ENCODE measurements around the gene PPME1. TPM values are rescaled to one million over a fixed set of nuclear protein-coding genes. Genes with fewer than 3 reads are reported as not detected.

PPME1 gene
- total RNA-seq, 1 donor from 2014 or later, result 401 TPM

GRCh38 chr11:74162681-74163467 is 8.2 kb upstream of the PPME1 start:
- Histone ChIP-seq H3K4me3 (ENCODE audit: insufficient read depth, low read depth, low read length) (no peak overlapping the region), H3K27me3 (ENCODE audit: insufficient read depth, low read length) (no peaks in the 10 kb centered on the region), H3K4me2 (ENCODE audit: low read length) (no peak overlapping the region), H3K79me2 (ENCODE audit: insufficient read depth, low read length) (peaks cover 16% of the 10 kb centered on the region), H3K9me3 (ENCODE audit: insufficient read depth, low read depth, low read length) (no peaks in the 10 kb centered on the region), H4K20me1 (ENCODE audit: insufficient read depth, low read length) (no peaks in the 10 kb centered on the region), H3K36me3 (ENCODE audit: insufficient read depth, low read length) (peaks cover 15% of the 10 kb centered on the region), H3K9ac (ENCODE audit: low read length) (no peak overlapping the region), H2AFZ (ENCODE audit: low read depth, low read length) (no peak overlapping the region), H3K4me1 (ENCODE audit: insufficient read depth, low read length) (no peaks in the 10 kb centered on the region), H3K27ac (ENCODE audit: low read depth, low read length) (no peak overlapping the region)
- Mint-ChIP-seq H3K36me3 (ENCODE audit: low read depth, unreplicated experiment) (peaks cover 3% of the 10 kb centered on the region), H3K27me3 (ENCODE audit: low read depth, unreplicated experiment) (no peaks in the 10 kb centered on the region), H3K27ac (ENCODE audit: unreplicated experiment) (no peak overlapping the region), H3K9me3 (ENCODE audit: unreplicated experiment) (no peaks in the 10 kb centered on the region), H3K4me3 (ENCODE audit: unreplicated experiment) (no peak overlapping the region), H3K4me1 (ENCODE audit: low read depth, unreplicated experiment) (no peaks in the 10 kb centered on the region)
- DNase-seq (ENCODE audit: low read depth) (no peak), FAIRE-seq (no peak)
- TF ChIP-seq, protein P1, sequence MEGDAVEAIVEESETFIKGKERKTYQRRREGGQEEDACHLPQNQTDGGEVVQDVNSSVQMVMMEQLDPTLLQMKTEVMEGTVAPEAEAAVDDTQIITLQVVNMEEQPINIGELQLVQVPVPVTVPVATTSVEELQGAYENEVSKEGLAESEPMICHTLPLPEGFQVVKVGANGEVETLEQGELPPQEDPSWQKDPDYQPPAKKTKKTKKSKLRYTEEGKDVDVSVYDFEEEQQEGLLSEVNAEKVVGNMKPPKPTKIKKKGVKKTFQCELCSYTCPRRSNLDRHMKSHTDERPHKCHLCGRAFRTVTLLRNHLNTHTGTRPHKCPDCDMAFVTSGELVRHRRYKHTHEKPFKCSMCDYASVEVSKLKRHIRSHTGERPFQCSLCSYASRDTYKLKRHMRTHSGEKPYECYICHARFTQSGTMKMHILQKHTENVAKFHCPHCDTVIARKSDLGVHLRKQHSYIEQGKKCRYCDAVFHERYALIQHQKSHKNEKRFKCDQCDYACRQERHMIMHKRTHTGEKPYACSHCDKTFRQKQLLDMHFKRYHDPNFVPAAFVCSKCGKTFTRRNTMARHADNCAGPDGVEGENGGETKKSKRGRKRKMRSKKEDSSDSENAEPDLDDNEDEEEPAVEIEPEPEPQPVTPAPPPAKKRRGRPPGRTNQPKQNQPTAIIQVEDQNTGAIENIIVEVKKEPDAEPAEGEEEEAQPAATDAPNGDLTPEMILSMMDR (IDR thresholded peaks at IDR 0.05; ENCODE audit: insufficient read depth, low read depth, low read length), result no peak
- no peak for TF ChIP-seq EZH2 (IDR thresholded peaks at IDR 0.05; ENCODE audit: insufficient read depth, low read length)

DNA sequence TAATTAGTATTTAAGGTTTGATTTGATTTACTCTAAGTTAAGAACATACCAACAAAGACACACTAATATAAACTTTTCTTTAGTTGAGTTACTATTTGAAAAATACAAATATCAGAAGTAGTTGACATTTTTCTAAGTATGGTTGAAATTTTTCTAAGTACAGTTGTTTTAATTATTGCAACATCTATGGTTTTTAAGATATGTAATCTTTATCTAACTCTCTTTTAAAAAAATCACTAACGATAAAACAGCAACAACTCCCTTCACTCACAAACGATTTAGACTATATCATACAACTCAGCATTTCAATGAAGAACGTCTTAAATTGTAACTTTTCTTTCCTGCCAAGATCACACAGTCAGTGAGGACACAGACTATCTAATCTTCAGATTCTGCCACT is 2.3 kb upstream of the PPME1 start:
- Mint-ChIP-seq H3K36me3 (ENCODE audit: low read depth, unreplicated experiment) (peaks cover 3% of the 10 kb centered on the region), H3K9me3 (ENCODE audit: unreplicated experiment) (no peaks in the 10 kb centered on the region), H3K27me3 (ENCODE audit: low read depth, unreplicated experiment) (no peaks in the 10 kb centered on the region), H3K27ac (ENCODE audit: unreplicated experiment) (no peak overlapping the region), H3K4me3 (ENCODE audit: unreplicated experiment) (no peak overlapping the region), H3K4me1 (ENCODE audit: low read depth, unreplicated experiment) (no peaks in the 10 kb centered on the region)
- Histone ChIP-seq H3K4me3 (ENCODE audit: insufficient read depth, low read depth, low read length) (no peak overlapping the region), H3K4me2 (ENCODE audit: low read length) (peak overlapping the region; percentile 95), H3K27ac (ENCODE audit: low read depth, low read length) (no peak overlapping the region), H3K36me3 (ENCODE audit: insufficient read depth, low read length) (peaks cover 20% of the 10 kb centered on the region), H3K4me1 (ENCODE audit: insufficient read depth, low read length) (peaks cover 16% of the 10 kb centered on the region), H3K27me3 (ENCODE audit: insufficient read depth, low read length) (no peaks in the 10 kb centered on the region), H3K9ac (ENCODE audit: low read length) (no peak overlapping the region), H3K79me2 (ENCODE audit: insufficient read depth, low read length) (peaks cover 50% of the 10 kb centered on the region), H2AFZ (ENCODE audit: low read depth, low read length) (no peak overlapping the region), H3K9me3 (ENCODE audit: insufficient read depth, low read depth, low read length) (no peaks in the 10 kb centered on the region), H4K20me1 (ENCODE audit: insufficient read depth, low read length) (peaks cover 14% of the 10 kb centered on the region)
- peak; percentile 59 for FAIRE-seq
- DNase-seq (ENCODE audit: low read depth), result no peak
- TF ChIP-seq, protein P1 (IDR thresholded peaks at IDR 0.05; ENCODE audit: insufficient read depth, low read depth, low read length), result no peak
- no peak for TF ChIP-seq EZH2 (IDR thresholded peaks at IDR 0.05; ENCODE audit: insufficient read depth, low read length)

Data from astrocyte (in vitro differentiated cells and primary cell).